ENCODE measurements around the gene TRPM5.
A peak's percentile ranks its signal among the peaks of the same experiment; 100 is the strongest.

Gene TRPM5

DNA sequence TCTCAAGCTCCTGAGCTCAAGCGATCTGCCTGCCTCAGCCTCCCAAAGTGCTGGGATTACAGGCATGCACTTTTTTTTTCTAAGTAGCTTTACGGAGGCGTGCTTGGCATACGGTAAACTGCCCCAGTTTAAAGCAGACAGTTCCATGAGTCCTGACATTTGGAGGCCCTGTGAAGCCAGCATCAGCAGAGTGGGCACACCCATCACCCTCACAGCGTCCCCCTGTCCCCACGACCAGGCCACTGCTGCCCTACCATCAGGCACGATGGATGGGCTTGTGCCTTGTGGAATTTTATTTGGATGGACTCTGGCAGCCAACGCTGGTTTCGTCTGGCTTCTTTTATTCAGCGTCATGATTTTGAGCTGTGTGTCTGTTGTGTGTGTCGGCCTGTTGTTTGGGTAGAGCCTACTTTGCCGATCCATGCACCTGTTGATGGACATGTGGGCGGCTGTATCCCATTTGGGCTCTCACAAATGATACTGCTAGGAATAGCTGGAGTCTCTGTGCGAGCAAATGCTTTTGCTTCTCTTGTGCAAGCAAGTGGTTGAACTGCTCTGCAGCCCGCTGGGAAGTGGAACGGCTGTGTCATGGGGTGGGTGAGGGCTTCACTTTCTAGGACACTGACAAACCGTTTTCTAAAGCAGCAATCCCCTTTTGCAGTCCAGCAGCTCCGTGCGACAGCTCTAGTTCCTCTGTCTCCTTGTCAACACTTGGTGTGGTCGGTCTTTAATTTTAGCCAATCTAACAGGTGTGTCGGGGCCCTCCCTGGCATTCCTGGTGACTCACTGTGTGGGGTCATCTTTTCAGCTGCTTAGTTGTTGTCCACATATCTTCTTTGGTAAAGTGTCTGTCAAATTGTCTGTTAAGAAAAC, 24.3 kb upstream of the TRPM5 start:
- DNase-seq, result peak; percentile 14 to 15

DNA sequence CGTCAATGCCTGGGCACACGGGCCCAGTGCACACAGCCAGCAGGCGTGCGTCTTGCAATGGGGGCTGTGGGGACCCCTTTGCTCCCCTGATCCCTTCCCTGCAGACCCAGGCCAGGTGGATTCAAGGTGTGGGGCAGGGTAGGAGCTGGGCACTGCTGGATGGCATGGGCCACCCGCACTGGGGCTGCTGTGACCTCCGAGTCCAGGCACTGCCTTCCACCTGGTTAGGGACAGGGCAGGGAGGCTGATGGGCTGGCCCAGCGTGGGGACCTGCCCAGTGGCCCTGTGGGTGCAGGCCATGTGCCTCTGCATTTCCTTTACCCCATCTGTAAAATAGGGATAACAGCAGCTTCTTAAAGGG, 23.4 kb upstream of the TRPM5 start:
- peak; percentile 16 to 19 for DNase-seq

DNA sequence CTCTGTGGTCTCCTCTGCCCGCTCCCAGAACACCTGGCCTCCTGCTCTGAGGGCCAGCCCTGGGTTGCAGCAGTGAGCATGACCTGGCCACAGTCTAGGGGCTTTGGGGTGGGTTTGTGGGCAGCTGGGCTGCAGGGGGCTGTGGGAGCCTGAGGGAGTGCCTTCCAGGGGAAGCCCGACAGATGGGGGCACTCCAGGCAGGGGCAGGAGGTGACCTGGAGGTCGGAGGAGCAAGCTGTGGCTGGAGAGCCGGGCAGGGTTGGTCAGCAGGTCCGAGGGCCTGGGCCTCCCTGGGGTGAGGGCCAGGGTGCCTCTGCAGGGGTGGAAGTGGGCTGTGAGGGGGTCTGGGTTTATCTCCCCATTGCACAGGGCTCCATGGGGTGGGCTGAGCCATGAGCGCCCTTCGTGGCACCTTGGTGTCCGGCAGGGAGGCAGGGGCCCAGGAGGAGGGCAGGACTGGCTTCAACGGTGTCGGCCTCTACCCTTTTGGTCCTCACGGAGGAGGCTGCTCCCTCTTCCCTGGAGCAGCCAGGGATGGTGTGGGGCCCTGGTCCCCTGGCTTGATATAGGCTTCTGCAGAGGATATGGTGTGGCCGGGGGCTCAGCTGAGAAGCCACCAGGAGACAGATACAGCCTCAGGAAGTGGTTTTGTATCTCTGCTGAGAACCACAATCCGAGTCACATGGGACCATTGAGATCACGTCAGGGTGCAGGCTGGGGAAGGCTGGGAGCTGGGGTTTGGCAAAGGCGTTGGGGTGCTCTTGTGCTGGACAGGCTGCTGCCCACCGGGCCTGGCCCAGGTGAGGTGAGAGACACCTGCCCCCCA, 22.8 kb upstream of the TRPM5 start:
- DNase-seq, result peak; percentile 48 to 67

DNA sequence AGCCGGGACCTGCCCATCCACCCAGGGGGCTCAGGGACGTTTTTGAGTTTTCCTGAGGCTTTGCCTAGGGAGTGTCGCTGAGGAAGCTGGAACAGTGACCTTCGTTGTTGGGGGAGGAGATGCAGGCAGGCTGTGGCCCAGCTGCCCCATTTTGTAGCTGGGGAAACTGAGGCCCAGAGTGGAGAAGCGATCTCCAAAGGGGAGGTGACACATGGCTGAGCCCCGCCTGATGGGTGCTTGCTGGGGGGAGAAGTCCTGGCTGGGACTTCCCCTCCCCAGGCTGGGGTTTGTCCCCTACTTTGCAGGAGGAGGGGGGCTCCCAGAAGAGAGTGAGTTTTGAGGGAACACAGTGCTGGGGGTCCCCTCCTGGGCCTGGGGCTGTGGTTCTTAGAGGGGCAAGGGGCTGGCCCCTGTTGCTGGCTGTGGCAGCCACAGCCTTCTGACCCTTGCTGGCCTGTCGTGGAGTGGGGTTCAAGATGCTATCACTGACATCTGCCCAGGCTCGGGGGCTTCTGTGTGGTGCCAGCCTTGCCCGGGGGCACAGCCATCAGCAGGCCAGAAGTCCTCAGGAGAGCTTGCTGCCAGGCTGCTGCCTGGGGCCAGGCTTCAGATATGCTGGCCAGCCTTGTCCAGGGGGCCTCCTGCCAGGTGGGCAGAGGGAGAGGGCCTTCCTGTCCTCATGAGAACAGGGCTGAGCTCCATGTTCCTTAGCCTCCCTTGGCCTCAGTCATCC, 21.9 kb upstream of the TRPM5 start:
- peak in 1 of 2 experiments; percentile 13 for DNase-seq

DNA sequence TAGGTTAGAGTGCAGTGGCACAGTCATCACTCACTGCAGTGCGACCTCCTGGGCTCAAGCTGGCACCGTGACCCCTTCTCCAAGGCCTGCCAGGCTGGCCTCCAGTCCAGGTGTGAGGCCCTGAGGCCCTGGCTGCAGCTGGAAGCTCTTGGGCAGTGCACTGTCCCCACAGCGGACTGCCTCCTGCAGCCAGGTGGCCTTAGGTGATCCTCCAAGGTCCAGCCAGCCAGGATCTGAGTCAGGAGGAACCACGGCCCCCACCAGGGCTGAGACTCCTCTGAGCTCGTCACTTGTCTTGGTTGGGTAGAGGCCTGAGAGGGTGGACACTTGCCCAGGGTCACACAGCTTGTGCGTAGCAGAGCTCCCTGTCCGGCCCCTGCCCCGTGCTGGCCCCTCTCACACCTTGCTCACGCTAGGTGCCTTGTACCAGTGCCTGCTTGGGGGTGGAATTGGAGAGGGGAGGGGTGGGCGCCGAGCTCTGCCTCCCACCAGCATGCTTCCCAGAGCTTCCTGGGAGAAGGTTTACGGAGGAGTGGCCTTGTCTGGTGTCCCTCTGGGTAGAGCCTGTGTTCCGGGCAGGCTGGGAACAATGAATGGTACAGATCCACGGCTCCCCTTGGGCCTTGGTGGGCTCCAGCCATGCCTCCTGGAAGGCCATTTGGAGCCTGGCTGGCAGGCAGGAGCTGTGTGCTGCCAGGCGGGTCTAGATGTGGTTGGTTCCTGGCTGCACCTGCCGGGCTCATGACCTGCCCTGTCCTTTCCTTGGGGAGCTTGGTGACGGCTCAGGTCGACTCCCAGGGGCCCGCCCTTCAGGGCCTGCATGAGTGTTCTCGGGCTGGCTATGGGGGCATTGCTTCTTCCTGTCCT, 21.1 kb upstream of the TRPM5 start:
- peak; percentile 15 to 16 for DNase-seq

DNA sequence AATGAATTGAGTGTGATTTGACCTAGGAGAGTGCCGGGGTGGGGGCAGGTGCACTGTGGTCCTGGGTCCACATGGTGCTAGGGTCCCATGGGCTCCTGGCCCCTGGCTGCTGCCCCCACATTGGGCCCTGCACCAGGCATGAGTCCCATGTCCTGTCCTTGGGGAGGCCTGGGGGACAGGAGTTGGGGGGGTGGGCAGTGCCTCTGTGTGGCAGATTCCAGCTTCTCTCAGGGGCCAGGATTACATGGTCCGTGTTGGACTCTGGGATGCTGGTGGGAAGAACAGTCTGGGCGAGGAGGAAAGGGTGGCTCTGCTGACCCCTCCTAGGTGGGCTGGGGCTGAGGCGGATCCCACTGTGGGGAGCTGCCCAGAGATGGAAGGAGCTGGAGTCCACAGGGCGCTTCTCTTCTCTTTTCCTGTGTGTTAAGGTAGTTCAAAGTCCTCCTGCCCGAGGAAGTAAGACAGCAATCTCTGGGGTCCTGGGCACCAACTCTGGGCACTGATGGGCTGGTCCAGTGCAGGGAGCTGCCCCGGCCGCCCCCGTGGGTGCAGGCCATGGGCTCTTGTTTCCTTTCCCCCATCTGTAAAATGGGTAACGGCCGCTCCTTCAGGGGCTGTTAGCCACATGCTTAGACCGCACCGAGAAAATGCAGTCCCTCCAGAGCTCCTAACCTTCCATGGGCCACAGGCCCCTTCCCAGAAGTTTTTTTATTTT, 20.3 kb upstream of the TRPM5 start:
- peak; percentile 11 to 15 for DNase-seq

DNA sequence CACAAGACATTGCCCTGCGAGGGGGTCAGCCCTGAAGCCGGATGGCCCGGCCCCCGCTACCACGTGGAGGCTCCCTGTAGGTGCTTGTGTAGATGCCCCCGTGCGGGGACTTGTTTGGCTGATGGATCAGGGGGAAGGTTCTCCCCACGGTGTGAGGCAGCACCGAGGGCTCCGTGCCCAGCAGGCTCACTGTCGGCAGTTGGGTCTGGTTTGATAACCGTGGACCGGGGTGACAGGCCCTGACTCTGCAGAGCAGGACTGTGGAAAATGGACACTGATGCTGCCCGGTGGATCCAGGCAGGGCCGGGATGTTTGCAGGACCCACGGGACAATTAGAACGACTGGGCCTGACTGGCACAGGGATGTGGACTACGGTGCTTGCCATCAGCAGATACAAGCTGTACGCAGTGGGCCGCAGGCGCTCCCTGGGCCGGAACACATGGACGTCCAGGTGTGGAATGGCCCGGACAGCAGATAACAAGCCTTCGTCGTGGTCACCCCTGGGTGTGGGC, 19.5 kb upstream of the TRPM5 start:
- DNase-seq, result peak; percentile 13 to 15

DNA sequence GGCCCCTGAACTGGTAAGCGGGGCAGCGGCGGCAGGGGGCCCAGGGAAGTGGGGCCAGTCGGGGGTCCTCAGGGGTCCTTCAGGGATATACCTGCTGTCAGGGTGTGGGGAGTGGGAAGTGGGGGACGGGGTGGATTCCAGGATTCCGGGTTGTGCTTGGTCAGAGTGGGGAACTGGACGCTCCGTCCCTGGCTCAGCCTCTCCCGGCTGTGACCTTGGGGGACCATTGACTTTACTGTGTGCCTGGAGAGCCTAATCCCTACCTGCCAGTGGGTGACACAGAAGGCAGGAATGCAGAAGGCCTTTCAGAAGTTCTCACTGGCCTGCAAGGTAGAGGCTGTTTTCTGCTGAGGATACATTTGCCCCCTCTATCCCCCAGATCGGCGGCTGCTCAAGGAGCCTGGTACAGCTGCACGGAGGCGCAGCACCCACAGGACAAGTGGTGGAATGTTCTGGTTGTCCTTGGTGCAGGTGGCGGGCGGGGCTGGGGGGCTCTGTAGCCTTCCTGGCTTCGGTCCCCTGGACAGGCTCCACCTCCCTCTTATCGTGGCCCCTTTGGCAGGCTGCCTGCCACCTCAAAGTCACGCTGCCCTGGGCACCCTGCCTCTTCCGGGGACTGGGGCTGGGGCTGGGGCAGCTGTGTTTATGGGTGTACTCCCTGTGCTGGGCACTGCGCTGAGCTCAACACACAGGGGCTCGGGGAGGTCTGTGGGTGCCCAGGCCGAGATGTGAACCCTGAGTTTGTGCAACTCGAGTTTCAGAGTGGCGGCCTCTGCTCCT, 18.9 kb upstream of the TRPM5 start:
- peak; percentile 13 to 16 for DNase-seq

DNA sequence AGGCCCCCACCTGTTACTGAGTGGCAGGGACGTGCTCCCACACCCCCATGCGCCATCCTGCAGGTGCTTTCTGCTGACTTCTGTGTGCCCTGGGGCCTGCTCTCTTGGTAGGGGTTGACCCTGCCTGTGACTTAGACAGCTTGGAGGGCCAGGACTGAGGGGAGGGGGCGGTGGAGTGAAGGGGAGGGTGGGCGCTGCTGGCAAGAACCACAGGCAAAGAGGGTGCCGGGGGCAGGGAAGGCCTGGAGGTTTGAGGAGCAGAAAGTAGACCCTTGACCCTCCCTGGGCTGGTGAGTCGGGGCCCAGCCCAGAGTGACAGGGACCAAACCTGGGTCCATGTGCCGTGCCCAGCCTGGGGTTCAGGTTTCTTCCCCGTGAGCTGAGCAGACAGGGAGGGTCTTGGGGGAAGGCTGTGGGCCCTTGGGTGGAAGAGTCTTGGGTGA, 18.2 kb upstream of the TRPM5 start:
- DNase-seq, result peak in 1 of 2 experiments; percentile 7

DNA sequence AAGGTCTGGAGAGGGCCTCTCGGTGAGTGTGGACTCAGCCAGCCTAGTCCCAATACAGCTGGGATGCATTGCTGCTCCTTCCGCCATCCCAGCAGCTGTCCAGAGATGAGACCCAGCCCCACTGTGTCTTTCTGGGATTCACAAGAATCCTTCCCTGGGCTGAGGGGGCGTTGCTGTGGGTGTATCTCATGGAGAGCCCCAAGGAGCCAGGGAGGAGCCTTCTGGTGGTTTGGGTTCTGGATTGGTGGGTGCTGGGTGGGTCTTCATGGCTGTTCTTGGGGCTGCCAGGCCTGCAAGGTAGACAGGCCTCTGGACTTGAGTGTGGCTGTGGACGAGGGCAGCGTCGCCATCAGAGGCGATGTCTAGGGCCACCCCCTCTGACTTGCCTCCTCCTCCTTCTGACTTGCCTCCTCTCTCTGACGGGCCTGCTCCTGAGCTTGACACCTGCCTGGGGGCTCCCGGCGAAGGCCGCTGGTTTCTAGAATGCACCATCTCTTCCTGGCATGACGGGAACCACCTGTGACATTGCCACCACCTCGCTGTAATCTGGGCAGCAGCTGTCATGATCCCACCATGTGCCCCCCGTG, 17.7 kb upstream of the TRPM5 start:
- no peak for DNase-seq

DNA sequence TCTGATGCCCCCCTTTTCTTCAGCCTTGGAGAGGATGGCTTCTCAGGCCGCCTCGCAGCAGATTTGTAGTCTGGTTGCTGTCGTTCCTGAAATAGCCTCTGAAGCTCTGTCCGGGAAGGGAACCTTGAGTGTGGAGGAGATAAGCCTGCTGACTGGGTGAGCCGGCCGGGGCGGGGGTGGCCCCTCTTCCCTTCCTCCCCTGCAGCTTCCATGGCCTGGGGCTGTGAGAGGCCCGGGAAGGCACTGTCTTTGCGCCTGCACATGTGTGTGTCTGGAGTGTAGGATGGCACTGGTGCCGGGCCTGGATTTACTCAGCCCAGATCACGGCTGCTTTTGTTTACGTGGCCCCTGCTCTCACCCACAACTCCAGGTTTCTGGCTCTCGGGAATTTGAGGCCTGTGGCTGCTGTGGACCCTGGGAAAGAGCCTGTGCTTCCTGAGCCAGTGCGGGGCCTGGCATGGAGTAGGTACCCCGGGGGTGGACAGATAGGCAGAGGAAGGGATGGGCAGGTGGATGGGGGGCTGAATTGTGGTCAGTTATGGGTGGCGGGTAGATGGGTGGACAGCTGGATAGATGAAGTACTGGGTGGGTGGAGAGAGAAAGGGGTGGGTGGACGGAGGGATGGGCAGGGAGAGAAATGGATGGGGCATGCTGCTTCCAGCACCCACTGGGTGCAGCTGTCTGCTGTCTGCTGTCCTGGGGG, 17.1 kb upstream of the TRPM5 start:
- DNase-seq, result no peak

DNA sequence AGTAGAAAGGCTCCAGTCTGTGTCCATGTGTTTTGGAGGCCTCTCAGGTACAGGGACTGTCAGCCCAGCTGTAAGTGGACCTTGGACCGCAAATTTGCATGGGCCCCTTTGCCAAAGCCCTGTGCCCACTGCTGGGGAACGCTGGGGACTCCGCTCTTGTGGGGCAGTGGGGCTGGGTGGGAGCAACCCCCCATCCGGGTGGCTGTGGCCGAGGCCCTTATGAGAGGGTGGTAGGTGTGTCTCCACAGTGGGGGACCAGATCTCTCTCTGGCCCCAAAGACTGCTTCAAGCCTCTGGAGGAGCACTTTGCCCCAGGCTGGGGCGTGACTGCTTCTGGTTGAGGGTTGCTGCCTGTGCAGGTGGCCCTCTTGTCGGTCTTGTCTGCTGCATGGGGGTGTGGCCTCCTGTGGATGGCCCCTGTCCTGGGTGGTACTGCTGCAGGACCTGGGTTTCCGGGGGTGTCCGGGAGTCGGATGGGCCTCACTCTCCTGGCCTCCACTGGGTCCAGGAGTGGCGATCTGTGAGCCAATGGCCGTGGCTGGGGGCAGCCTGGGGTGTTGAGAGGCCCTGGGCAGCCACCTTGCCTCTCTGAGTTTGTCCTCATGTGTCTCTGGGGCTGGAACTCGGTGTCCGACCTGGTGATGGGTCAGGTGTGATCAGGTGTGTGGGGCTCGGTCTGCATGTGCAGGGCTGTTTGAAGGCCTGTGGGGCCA, 16.4 kb upstream of the TRPM5 start:
- no peak for DNase-seq

DNA sequence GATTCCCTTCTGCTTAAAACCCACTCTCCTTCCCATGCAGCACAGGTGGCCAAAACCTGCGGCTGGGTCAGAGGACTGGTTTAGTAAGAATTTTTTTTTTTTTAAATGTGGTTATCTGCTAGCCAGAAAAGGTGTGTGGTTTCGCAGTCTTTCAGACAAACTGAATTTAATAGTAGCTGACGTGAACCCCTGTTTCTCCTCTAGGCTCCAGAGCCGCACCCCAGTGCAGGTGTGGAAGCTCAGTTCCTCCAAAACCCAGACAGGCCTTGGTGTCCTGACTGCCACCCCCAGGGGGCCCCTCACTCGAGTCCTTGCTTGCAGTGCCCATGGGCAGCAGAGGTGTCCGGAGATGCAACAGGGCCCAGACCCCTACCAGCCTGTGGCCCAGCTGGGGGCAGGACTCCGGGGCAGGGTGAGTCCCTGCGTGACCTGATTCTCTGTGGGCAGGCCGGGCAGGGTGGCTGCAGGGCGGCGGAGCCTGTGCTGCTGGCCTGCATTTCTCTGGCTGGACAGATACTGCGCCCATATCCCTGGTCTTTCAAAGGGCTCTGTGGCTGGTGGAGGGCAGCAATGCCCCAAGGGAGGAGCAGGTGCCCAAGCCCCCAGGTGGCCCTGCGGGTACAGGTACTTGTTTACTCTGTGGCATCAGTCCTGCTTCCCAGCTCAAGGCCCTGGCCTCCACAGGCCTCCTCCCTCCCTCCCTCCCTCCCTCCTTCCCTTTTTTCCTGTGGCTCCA, 15.7 kb upstream of the TRPM5 start:
- no peak for DNase-seq

DNA sequence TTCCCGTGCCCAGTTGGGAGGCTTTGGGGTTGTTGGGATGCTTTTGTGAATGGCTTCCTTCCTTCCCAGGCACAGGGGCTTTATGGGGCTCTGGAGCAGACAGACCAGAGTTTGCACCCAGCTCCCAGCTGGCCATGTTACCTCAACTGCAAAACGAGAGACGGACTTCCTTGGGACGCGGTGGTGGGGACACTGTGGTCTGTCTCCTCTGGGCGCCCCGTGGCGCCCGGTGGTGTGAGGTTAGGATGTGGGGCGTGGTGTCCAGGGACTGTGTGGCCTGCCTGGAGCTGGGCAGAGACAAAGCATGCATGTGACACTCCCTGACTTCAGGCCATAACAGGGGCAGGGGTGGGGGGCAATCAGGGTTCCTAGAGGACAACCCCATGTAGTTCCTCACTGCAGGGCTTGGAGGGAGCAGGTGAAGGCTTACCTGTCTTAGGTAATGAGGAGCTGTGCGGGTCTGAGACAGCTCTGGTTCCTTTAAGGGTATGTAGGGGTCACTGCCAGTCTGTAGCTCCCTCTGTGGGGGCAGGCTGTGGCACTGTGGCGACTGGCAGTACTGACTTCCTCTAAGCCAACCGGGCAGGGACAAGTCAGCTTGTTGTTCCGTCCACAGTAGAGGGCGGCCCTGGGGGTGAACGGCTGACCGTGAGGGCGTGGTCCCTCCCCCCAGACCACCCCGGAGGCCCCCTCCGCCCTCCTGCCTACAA, 14.9 kb upstream of the TRPM5 start:
- no peak for DNase-seq

DNA sequence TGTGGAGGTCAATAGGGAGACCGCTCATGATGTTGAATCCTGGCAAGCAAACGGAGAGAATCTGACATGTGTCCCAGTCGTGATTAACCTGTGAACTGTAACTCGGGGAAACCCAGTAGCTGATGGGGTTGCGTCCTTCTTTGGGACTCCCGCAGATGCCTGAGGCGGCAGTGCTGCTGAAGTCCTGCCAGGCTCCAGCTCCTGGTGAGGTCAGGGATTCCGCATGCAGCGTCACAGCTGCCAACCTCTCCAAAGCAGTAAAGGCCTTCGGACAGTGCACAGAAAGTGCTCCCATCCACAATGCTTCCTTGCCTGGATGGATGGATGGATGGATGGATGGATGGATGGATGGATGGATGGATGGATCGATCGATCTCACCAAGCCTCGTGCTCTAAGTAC, 14.0 kb upstream of the TRPM5 start:
- DNase-seq, result no peak

DNA sequence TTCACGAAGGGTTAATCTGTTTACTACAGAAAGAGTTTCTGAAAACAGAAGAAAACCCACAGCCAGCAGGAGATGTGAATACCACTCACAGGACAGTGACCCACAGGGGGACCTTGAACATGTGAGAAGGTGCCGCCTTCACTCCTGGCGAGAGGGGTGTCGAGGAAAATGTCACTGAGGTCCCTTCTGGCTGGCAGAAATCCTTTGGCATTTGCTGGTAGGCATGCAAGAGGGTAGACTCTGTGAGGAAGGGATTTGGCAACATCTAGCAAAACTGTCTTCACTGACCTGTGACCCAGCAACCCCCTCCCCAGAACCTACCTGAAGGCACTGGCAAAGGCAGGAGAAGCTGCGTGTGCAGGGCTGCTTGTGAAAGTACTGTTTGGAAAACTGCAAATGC, 9.1 kb upstream of the TRPM5 start:
- no peak for DNase-seq

DNA sequence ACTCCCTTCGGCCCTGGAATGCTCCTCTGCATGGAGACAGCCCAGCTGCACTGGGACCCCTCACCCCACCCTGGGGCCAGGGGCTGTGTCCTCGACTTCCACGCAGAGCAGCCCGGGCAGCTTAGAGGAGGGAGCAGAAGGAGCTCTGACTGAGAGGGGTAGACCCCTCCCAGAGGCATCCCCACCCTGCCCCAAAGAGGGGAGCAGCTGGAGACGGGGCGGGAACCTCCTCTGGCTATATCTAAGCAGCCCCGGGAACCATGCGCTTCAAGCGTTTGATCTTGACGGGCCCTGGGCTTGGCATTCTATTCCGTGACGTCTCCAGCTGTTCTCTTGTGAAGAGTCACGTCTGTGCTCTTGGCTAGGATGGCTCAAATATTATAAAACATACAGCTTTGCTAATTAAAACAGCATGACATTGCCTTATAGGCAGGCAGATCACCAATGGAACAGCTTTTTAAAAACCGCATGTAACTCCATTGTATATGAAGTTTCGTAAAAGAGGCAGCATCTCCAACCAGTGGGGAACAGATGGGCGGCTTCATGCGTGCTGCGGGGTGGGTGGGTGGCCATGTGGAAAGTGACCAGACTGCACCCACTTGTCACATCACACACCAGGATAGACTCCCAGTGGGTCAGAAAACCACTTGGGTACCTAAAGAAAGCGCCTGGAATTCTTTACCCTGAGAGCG, 8.2 kb upstream of the TRPM5 start:
- no peak for DNase-seq

Measured in activated T-cell treated with anti-CD3 and anti-CD28 coated beads, Interleukin-2, amount 50 U/mL, for 48 hours (primary cell).